ENCODE measurements around the gene ATCAY. TPM values are rescaled to one million over a fixed set of nuclear protein-coding genes. Genes with fewer than 3 reads are reported as not detected.
"Not testable (repeated sequence)": the region's sequence is repeated elsewhere in the genome, so short reads cannot be mapped to it uniquely, and the experiment has no call there.

ATCAY gene
- total RNA-seq, 1 experiment from 2014 or later = not detected

- no peak overlapping the region for H3K4me3 ChIP-seq (ENCODE audit: low read length)
Measured at GRCh38 chr19:3890591-3890990, 10.1 kb downstream of the ATCAY start.

GRCh38 chr19:3893509-3894179 lies 13.2 kb downstream of the ATCAY start:
- intact Hi-C loops (cut with micrococcal nuclease) = no loop called here
- no peak overlapping the region for H3K4me2 ChIP-seq (ENCODE audit: low read length)
- no peak overlapping the region for H3K4me3 ChIP-seq (ENCODE audit: low read length)
- no peaks in the 10 kb centered on the region for H3K9me3 ChIP-seq (ENCODE audit: low read length)
- no peak overlapping the region for H3K9ac ChIP-seq (ENCODE audit: low read length)
- ChIA-PET CTCF (interaction anchor here (0.7 kb wide), 1 partner anchor 13 kb away, joined by 7 read pairs; no protein-coding TSS in a partner anchor), POLR2A (ENCODE audit: unreplicated experiment) (no interaction called here)
- TF ChIP-seq EZH2 (IDR thresholded peaks at IDR 0.05; ENCODE audit: low read length, unreplicated experiment) (no peak), EZH2phosphoT487 (IDR thresholded peaks at IDR 0.05; ENCODE audit: borderline replicate concordance, low read length) (no peak), CTCF (conservative IDR thresholded peaks at IDR 0.05; ENCODE audit: low read depth, low read length) (no peak)
- DNase-seq (no peak), ATAC-seq (no peak)
- no peak overlapping the region for H3K27ac ChIP-seq (ENCODE audit: low read length)
- H3K9me2 ChIP-seq (replicated peaks; ENCODE audit: low read length) = no peaks in the 10 kb centered on the region
- H3K27me3 ChIP-seq (ENCODE audit: low read length) = no peaks in the 10 kb centered on the region
- H3K79me2 ChIP-seq (ENCODE audit: low read length) = no peaks in the 10 kb centered on the region
- H4K20me1 ChIP-seq (ENCODE audit: low read length) = no peaks in the 10 kb centered on the region
- no peaks in the 10 kb centered on the region for H3F3A ChIP-seq (ENCODE audit: low read length, unreplicated experiment)
- H3K36me3 ChIP-seq (ENCODE audit: low read depth, low read length) = no peaks in the 10 kb centered on the region
- H2AFZ ChIP-seq (ENCODE audit: low read length) = no peak overlapping the region
- no TSS peak for BruUV-seq (replicated peaks)
- no peaks in the 10 kb centered on the region for H3K4me1 ChIP-seq (ENCODE audit: insufficient read depth, low read length)

More at GRCh38 chr19:3890591-3890990, 10.1 kb downstream of the ATCAY start:
- no peak overlapping the region for H2AFZ ChIP-seq (ENCODE audit: low read length)
- H3K27me3 ChIP-seq (ENCODE audit: low read length) = no peaks in the 10 kb centered on the region
- H3K4me2 ChIP-seq (ENCODE audit: low read length) = no peak overlapping the region
- ChIA-PET POLR2A (ENCODE audit: unreplicated experiment) (no interaction called here), CTCF (no interaction called here)
- H4K20me1 ChIP-seq (ENCODE audit: low read length) = no peaks in the 10 kb centered on the region
- no peak for DNase-seq
- TF ChIP-seq CTCF (conservative IDR thresholded peaks at IDR 0.05; ENCODE audit: low read depth, low read length) (no peak), EZH2phosphoT487 (IDR thresholded peaks at IDR 0.05; ENCODE audit: borderline replicate concordance, low read length) (no peak), EZH2 (IDR thresholded peaks at IDR 0.05; ENCODE audit: low read length, unreplicated experiment) (no peak)
- no peaks in the 10 kb centered on the region for H3K9me2 ChIP-seq (replicated peaks; ENCODE audit: low read length)
- H3K79me2 ChIP-seq (ENCODE audit: low read length) = no peaks in the 10 kb centered on the region
- intact Hi-C loops (cut with micrococcal nuclease) = no loop called here
- no peaks in the 10 kb centered on the region for H3K4me1 ChIP-seq (ENCODE audit: insufficient read depth, low read length)
- no peaks in the 10 kb centered on the region for H3K9me3 ChIP-seq (ENCODE audit: low read length)
- no peak overlapping the region for H3K9ac ChIP-seq (ENCODE audit: low read length)
- H3K36me3 ChIP-seq (ENCODE audit: low read depth, low read length) = no peaks in the 10 kb centered on the region
- no peak overlapping the region for H3K27ac ChIP-seq (ENCODE audit: low read length)
- BruUV-seq (replicated peaks) = no TSS peak
- H3F3A ChIP-seq (ENCODE audit: low read length, unreplicated experiment) = no peaks in the 10 kb centered on the region
- no peak for ATAC-seq

GRCh38 chr19:3894959-3895358 lies 14.5 kb downstream of the ATCAY start:
- H3K36me3 ChIP-seq (ENCODE audit: low read depth, low read length); H2AFZ ChIP-seq (ENCODE audit: low read length); H3K4me3 ChIP-seq (ENCODE audit: low read length); BruUV-seq (replicated peaks); DNase-seq; ATAC-seq; H3K27me3 ChIP-seq (ENCODE audit: low read length); H4K20me1 ChIP-seq (ENCODE audit: low read length); H3K9me2 ChIP-seq (replicated peaks; ENCODE audit: low read length); H3K27ac ChIP-seq (ENCODE audit: low read length); H3K4me2 ChIP-seq (ENCODE audit: low read length); CTCF ChIA-PET; H3K9me3 ChIP-seq (ENCODE audit: low read length); H3K9ac ChIP-seq (ENCODE audit: low read length); H3F3A ChIP-seq (ENCODE audit: low read length, unreplicated experiment); H3K79me2 ChIP-seq (ENCODE audit: low read length); H3K4me1 ChIP-seq (ENCODE audit: insufficient read depth, low read length); POLR2A ChIA-PET (ENCODE audit: unreplicated experiment); intact Hi-C loops (cut with micrococcal nuclease): not testable (repeated sequence)
